ENCODE results near the gene POP7. TPM values are rescaled to one million over a fixed set of nuclear protein-coding genes. Genes with fewer than 3 reads are reported as not detected.
A peak's percentile ranks its signal among the peaks of the same experiment; 100 is the strongest.
"Not testable (repeated sequence)": the region's sequence is repeated elsewhere in the genome, so short reads cannot be mapped to it uniquely, and the experiment has no call there.

POP7 gene
- total and polyA plus RNA-seq, 8 donors, result 23.3 to 70.1 (median 38.7) TPM; not detected in 1

DNA sequence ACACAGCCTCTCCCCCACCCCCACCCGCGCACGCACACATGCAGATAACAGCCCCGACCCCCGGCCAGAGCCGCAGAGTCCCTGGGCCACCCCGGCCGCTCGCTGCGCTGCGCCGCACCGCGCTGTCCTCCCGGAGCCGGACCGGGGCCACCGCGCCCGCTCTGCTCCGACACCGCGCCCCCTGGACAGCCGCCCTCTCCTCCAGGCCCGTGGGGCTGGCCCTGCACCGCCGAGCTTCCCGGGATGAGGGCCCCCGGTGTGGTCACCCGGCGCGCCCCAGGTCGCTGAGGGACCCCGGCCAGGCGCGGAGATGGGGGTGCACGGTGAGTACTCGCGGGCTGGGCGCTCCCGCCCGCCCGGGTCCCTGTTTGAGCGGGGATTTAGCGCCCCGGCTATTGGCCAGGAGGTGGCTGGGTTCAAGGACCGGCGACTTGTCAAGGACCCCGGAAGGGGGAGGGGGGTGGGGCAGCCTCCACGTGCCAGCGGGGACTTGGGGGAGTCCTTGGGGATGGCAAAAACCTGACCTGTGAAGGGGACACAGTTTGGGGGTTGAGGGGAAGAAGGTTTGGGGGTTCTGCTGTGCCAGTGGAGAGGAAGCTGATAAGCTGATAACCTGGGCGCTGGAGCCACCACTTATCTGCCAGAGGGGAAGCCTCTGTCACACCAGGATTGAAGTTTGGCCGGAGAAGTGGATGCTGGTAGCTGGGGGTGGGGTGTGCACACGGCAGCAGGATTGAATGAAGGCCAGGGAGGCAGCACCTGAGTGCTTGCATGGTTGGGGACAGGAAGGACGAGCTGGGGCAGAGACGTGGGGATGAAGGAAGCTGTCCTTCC lies 15.0 kb downstream of the POP7 start:
- TF ChIP-seq, protein P1, sequence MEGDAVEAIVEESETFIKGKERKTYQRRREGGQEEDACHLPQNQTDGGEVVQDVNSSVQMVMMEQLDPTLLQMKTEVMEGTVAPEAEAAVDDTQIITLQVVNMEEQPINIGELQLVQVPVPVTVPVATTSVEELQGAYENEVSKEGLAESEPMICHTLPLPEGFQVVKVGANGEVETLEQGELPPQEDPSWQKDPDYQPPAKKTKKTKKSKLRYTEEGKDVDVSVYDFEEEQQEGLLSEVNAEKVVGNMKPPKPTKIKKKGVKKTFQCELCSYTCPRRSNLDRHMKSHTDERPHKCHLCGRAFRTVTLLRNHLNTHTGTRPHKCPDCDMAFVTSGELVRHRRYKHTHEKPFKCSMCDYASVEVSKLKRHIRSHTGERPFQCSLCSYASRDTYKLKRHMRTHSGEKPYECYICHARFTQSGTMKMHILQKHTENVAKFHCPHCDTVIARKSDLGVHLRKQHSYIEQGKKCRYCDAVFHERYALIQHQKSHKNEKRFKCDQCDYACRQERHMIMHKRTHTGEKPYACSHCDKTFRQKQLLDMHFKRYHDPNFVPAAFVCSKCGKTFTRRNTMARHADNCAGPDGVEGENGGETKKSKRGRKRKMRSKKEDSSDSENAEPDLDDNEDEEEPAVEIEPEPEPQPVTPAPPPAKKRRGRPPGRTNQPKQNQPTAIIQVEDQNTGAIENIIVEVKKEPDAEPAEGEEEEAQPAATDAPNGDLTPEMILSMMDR (IDR thresholded peaks at IDR 0.05), result no peak
- no peak for TF ChIP-seq POLR2AphosphoS5 (IDR thresholded peaks at IDR 0.05)
- no peak for TF ChIP-seq EP300 (IDR thresholded peaks at IDR 0.05)
- TF ChIP-seq POLR2A (IDR thresholded peaks at IDR 0.05), result no peak
- intact Hi-C loops (cut with DNase I; ENCODE audit: low total_unique reads), result no loop called here

DNA sequence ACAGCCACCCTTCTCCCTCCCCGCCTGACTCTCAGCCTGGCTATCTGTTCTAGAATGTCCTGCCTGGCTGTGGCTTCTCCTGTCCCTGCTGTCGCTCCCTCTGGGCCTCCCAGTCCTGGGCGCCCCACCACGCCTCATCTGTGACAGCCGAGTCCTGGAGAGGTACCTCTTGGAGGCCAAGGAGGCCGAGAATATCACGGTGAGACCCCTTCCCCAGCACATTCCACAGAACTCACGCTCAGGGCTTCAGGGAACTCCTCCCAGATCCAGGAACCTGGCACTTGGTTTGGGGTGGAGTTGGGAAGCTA lies 15.5 kb downstream of the POP7 start:
- Histone ChIP-seq H3K27ac (no peak overlapping the region), H3K36me3 (no peaks in the 10 kb centered on the region), H3K9me3 (peaks cover 0 to 7% (median 0%) of the 10 kb centered on the region in 4 donors), H3K4me1 (peaks cover 8 to 21% (median 17%) of the 10 kb centered on the region in 4 donors), H3K27me3 (peaks cover 7 to 66% (median 37%) of the 10 kb centered on the region in 3 donors), H3K4me3 (no peak overlapping the region)
- no peak for DNase-seq
- intact Hi-C loops (cut with DNase I; ENCODE audit: low total_unique reads), result no loop called here
- 60 to 83% (median 73%) methylated on average over 1 to 8 of the region's 8 CpGs for WGBS, 5 donors
- TF ChIP-seq, protein P1 (IDR thresholded peaks at IDR 0.05), result no peak
- no peak for TF ChIP-seq POLR2AphosphoS5 (IDR thresholded peaks at IDR 0.05)
- no peak for TF ChIP-seq POLR2A (IDR thresholded peaks at IDR 0.05)
- TF ChIP-seq EP300 (IDR thresholded peaks at IDR 0.05), result no peak

More for the DNA sequence above, 15.0 kb downstream of the POP7 start:
- peaks cover 8 to 21% (median 17%) of the 10 kb centered on the region in 4 donors for H3K4me1 ChIP-seq
- H3K27ac ChIP-seq, result no peak overlapping the region
- WGBS, 5 donors, result 3 to 11% (median 5%) methylated on average over 28 to 56 of the region's 56 CpGs
- DNase-seq, result no peak
- peaks cover 7 to 70% (median 37%) of the 10 kb centered on the region in 3 donors for H3K27me3 ChIP-seq
- H3K4me3 ChIP-seq, result peak overlapping the region in 3 of 4 donors; percentile 10 to 28 (median 11)
- H3K9me3 ChIP-seq, result peaks cover 0 to 7% (median 0%) of the 10 kb centered on the region in 4 donors
- H3K36me3 ChIP-seq, result no peaks in the 10 kb centered on the region

- intact Hi-C loops (cut with DNase I; ENCODE audit: low total_unique reads), result no loop called here
- Histone ChIP-seq H3K9me3 (peaks cover 0 to 6% (median 0%) of the 10 kb centered on the region in 4 donors), H3K4me1 (peaks cover 8 to 21% (median 17%) of the 10 kb centered on the region in 4 donors), H3K27me3 (peaks cover 7 to 62% (median 37%) of the 10 kb centered on the region in 3 donors), H3K4me3 (no peak overlapping the region), H3K36me3 (no peaks in the 10 kb centered on the region), H3K27ac (no peak overlapping the region)
- WGBS, 5 donors, result 71 to 86% (median 81%) methylated on average over 9 to 17 of the region's 17 CpGs
- TF ChIP-seq EP300 (IDR thresholded peaks at IDR 0.05) (no peak), POLR2A (IDR thresholded peaks at IDR 0.05) (no peak), POLR2AphosphoS5 (IDR thresholded peaks at IDR 0.05) (no peak)
- TF ChIP-seq, protein P1 (IDR thresholded peaks at IDR 0.05), result no peak
- DNase-seq, result no peak
Measured at GRCh38 chr7:100722480-100723212, 16.7 kb downstream of the POP7 start.

GRCh38 chr7:100723732-100724275 lies 17.9 kb downstream of the POP7 start:
- WGBS, 5 donors, result 66 to 76% (median 73%) methylated on average over 15 to 16 of the region's 16 CpGs
- no peak for DNase-seq
- Histone ChIP-seq H3K27ac (no peak overlapping the region), H3K36me3 (no peaks in the 10 kb centered on the region), H3K9me3 (no peaks in the 10 kb centered on the region), H3K4me3 (no peak overlapping the region), H3K4me1 (peaks cover 8 to 21% (median 17%) of the 10 kb centered on the region in 4 donors), H3K27me3 (peaks cover 7 to 60% (median 37%) of the 10 kb centered on the region in 3 donors)
- TF ChIP-seq POLR2AphosphoS5 (IDR thresholded peaks at IDR 0.05), result no peak
- TF ChIP-seq POLR2A (IDR thresholded peaks at IDR 0.05), result no peak
- no peak for TF ChIP-seq EP300 (IDR thresholded peaks at IDR 0.05)
- TF ChIP-seq, protein P1 (IDR thresholded peaks at IDR 0.05), result no peak
- intact Hi-C loops (cut with DNase I; ENCODE audit: low total_unique reads), result no loop called here

DNA sequence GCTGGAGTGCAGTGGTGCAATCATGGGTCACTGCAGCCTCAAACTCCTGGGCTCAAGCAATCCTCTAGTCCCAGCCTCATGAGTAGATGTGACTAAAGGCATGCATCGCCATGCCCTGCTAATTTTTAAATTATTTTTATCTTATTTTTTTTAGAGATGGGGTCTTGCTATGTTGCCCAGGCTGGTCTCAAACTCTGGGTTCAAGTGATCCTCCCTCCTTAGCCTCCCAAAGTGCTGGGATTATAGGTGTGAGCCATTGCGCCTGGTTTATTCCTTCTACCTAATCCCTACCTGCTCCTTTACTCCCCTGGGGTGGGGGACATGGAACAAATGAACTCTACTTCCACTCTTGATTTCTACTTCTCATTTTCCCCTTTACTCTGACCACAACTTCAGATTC lies 18.4 kb downstream of the POP7 start:
- WGBS, 5 donors, result 90 to 98% (median 96%) methylated on average over 2 of the region's 2 CpGs
- Histone ChIP-seq H3K4me1 (peaks cover 8 to 21% (median 17%) of the 10 kb centered on the region in 4 donors), H3K27me3 (peaks cover 7 to 54% (median 33%) of the 10 kb centered on the region in 3 donors)
- H3K36me3 ChIP-seq; H3K27ac ChIP-seq; DNase-seq; H3K4me3 ChIP-seq; intact Hi-C loops (cut with DNase I; ENCODE audit: low total_unique reads); H3K9me3 ChIP-seq: not testable (repeated sequence)
